ENCODE measurements around the gene ITGB8. TPM values are rescaled to one million over a fixed set of nuclear protein-coding genes. Genes with fewer than 3 reads are reported as not detected.
A peak's percentile ranks its signal among the peaks of the same experiment; 100 is the strongest.

Gene ITGB8
- total RNA-seq, 2 donors from 2014 or later = 4.8 to 5.2 TPM

- DNase-seq (no peak), ATAC-seq (no peak)
- intact Hi-C loops (cut with DNase I) = no loop called here
Observed at GRCh38 chr7:20306180-20306946, 24.3 kb upstream of the ITGB8 start.

GRCh38 chr7:20307119-20307518 is 23.6 kb upstream of the ITGB8 start:
- intact Hi-C loops (cut with DNase I) = no loop called here
- peak in 1 of 2 donors; percentile 76 for ATAC-seq

GRCh38 chr7:20307901-20308300 is 22.8 kb upstream of the ITGB8 start:
- ATAC-seq = no peak
- no peak for DNase-seq
- intact Hi-C loops (cut with DNase I) = no loop called here

More at GRCh38 chr7:20307119-20307518, 23.6 kb upstream of the ITGB8 start:
- DNase-seq = no peak

- DNase-seq (no peak), ATAC-seq (no peak)
- intact Hi-C loops (cut with DNase I) = loop anchor here in 1 of 2 donors (10.0 kb wide), 1 partner anchor 156 kb away; no protein-coding TSS in a partner anchor
Observed at GRCh38 chr7:20310301-20310700, 20.4 kb upstream of the ITGB8 start.

GRCh38 chr7:20310963-20311742 is 19.5 kb upstream of the ITGB8 start:
- intact Hi-C loops (cut with DNase I) = loop anchor here in 1 of 2 donors (10.0 kb wide), 1 partner anchor 156 kb away; no protein-coding TSS in a partner anchor
- no peak for DNase-seq

GRCh38 chr7:20311743-20312042 is 19.0 kb upstream of the ITGB8 start:
- intact Hi-C loops (cut with DNase I) = loop anchor here in 1 of 2 donors (10.0 kb wide), 1 partner anchor 157 kb away; no protein-coding TSS in a partner anchor
- DNase-seq (no peak), ATAC-seq (no peak)

More at GRCh38 chr7:20310963-20311742, 19.5 kb upstream of the ITGB8 start:
- ATAC-seq = peak; percentile 33 to 44

GRCh38 chr7:20312562-20312961 is 18.1 kb upstream of the ITGB8 start:
- ATAC-seq (no peak), DNase-seq (no peak)
- intact Hi-C loops (cut with DNase I) = loop anchor here in 1 of 2 donors (10.0 kb wide), 1 partner anchor 158 kb away; no protein-coding TSS in a partner anchor

GRCh38 chr7:20313626-20314025 is 17.1 kb upstream of the ITGB8 start:
- intact Hi-C loops (cut with DNase I) = loop anchor here in 1 of 2 donors (10.0 kb wide), 1 partner anchor 159 kb away; no protein-coding TSS in a partner anchor
- ATAC-seq = no peak

GRCh38 chr7:20314198-20314597 is 16.5 kb upstream of the ITGB8 start:
- no peak for DNase-seq
- no peak for ATAC-seq
- intact Hi-C loops (cut with DNase I) = loop anchor here in 1 of 2 donors (10.0 kb wide), 1 partner anchor 159 kb away; no protein-coding TSS in a partner anchor

More at GRCh38 chr7:20313626-20314025, 17.1 kb upstream of the ITGB8 start:
- DNase-seq = no peak

- ATAC-seq (no peak), DNase-seq (no peak)
- intact Hi-C loops (cut with DNase I) = loop anchor here in 1 of 2 donors (10.0 kb wide), 1 partner anchor 162 kb away; no protein-coding TSS in a partner anchor
Observed at GRCh38 chr7:20316706-20317105, 14.0 kb upstream of the ITGB8 start.

- no peak for ATAC-seq
- intact Hi-C loops (cut with DNase I) = loop anchor here in 1 of 2 donors (10.0 kb wide), 1 partner anchor 163 kb away; no protein-coding TSS in a partner anchor
- DNase-seq = no peak
Observed at GRCh38 chr7:20317413-20317812, 13.3 kb upstream of the ITGB8 start.

- intact Hi-C loops (cut with DNase I) = loop anchor here in 1 of 2 donors (10.0 kb wide), 1 partner anchor 164 kb away; no protein-coding TSS in a partner anchor
- DNase-seq (no peak), ATAC-seq (no peak)
Observed at GRCh38 chr7:20318933-20319332, 11.8 kb upstream of the ITGB8 start.

- intact Hi-C loops (cut with DNase I) = no loop called here
- DNase-seq = no peak
- no peak for ATAC-seq
Observed at GRCh38 chr7:20320322-20320721, 10.4 kb upstream of the ITGB8 start.

GRCh38 chr7:20320786-20321185 is 9.9 kb upstream of the ITGB8 start:
- ATAC-seq (no peak), DNase-seq (no peak)
- intact Hi-C loops (cut with DNase I) = no loop called here

- intact Hi-C loops (cut with DNase I) = no loop called here
- ATAC-seq (no peak), DNase-seq (no peak)
Observed at GRCh38 chr7:20323595-20323994, 7.1 kb upstream of the ITGB8 start.

- DNase-seq (no peak), ATAC-seq (no peak)
- intact Hi-C loops (cut with DNase I) = no loop called here
Observed at GRCh38 chr7:20326342-20326741, 4.4 kb upstream of the ITGB8 start.

- intact Hi-C loops (cut with DNase I) = no loop called here
- DNase-seq = no peak
- ATAC-seq = no peak
Observed at GRCh38 chr7:20327055-20327454, 3.6 kb upstream of the ITGB8 start.

- intact Hi-C loops (cut with DNase I) = no loop called here
- DNase-seq (no peak), ATAC-seq (no peak)
Observed at GRCh38 chr7:20328027-20328426, 2.7 kb upstream of the ITGB8 start.

GRCh38 chr7:20328692-20329091 is 2.0 kb upstream of the ITGB8 start:
- DNase-seq (no peak), ATAC-seq (no peak)
- intact Hi-C loops (cut with DNase I) = no loop called here
